Measurements from ENCODE around the gene NXNL1. TPM values are rescaled to one million over a fixed set of nuclear protein-coding genes. Genes with fewer than 3 reads are reported as not detected.

NXNL1 gene
- total and polyA plus RNA-seq, 9 of the 15 experiments (the other 6 are each of a cell fraction or from before 2014, with no cell fraction given) = not detected

GRCh38 chr19:17470068-17470841 is 9.5 kb upstream of the NXNL1 start, which contains the start of gene SLC27A1 (continued):
- TF ChIP-seq GTF3C2 (IDR thresholded peaks at IDR 0.05; ENCODE audit: borderline replicate concordance, extremely low read depth, insufficient read length) (no peak), MED1 (CRISPR knock-in tag; IDR thresholded peaks at IDR 0.05; ENCODE audit: borderline replicate concordance) (no peak), DMBX1 (CRISPR knock-in tag; IDR thresholded peaks at IDR 0.05; ENCODE audit: borderline replicate concordance) (no peak), ZBTB5 (IDR thresholded peaks at IDR 0.05) (no peak), TSC22D4 (tag; IDR thresholded peaks at IDR 0.05) (no peak), ZNF408 (CRISPR knock-in tag; IDR thresholded peaks at IDR 0.05; ENCODE audit: low read depth) (no peak), BRF1 (IDR thresholded peaks at IDR 0.05; ENCODE audit: borderline replicate concordance, extremely low read depth, insufficient read length) (no peak), TCFL5 (CRISPR knock-in tag; conservative IDR thresholded peaks at IDR 0.05) (no peak), CCNT2 (IDR thresholded peaks at IDR 0.05; ENCODE audit: borderline replicate concordance, extremely low read depth, insufficient read length, low read depth, low read length) (peak; percentile 49), U2AF2 (optimal IDR thresholded peaks at IDR 0.05; ENCODE audit: low read depth, low read length) (no peak), SUPT5H (IDR thresholded peaks at IDR 0.05) (0 out of 2 replicates have a peak, but pooled peaks have one; percentile 54), ZKSCAN8 (CRISPR knock-in tag; IDR thresholded peaks at IDR 0.05) (no peak), KAT2B (IDR thresholded peaks at IDR 0.05; ENCODE audit: low read depth, low read length) (no peak), ZNF280B (CRISPR knock-in tag; IDR thresholded peaks at IDR 0.05) (no peak), ZNF764 (CRISPR knock-in tag; IDR thresholded peaks at IDR 0.05; ENCODE audit: low read depth) (no peak)
- TF ChIP-seq, protein P1, sequence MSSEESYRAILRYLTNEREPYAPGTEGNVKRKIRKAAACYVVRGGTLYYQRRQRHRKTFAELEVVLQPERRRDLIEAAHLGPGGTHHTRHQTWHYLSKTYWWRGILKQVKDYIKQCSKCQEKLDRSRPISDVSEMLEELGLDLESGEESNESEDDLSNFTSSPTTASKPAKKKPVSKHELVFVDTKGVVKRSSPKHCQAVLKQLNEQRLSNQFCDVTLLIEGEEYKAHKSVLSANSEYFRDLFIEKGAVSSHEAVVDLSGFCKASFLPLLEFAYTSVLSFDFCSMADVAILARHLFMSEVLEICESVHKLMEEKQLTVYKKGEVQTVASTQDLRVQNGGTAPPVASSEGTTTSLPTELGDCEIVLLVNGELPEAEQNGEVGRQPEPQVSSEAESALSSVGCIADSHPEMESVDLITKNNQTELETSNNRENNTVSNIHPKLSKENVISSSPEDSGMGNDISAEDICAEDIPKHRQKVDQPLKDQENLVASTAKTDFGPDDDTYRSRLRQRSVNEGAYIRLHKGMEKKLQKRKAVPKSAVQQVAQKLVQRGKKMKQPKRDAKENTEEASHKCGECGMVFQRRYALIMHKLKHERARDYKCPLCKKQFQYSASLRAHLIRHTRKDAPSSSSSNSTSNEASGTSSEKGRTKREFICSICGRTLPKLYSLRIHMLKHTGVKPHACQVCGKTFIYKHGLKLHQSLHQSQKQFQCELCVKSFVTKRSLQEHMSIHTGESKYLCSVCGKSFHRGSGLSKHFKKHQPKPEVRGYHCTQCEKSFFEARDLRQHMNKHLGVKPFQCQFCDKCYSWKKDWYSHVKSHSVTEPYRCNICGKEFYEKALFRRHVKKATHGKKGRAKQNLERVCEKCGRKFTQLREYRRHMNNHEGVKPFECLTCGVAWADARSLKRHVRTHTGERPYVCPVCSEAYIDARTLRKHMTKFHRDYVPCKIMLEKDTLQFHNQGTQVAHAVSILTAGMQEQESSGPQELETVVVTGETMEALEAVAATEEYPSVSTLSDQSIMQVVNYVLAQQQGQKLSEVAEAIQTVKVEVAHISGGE (CRISPR knock-in tag; IDR thresholded peaks at IDR 0.05) = no peak
